Measurements from ENCODE around the gene PLEKHA5.

GRCh38 chr12:19239102-19239501, 109.6 kb downstream of the PLEKHA5 start:
- TF ChIP-seq CTCF (IDR thresholded peaks at IDR 0.05) (no peak), POLR2A (IDR thresholded peaks at IDR 0.05) (no peak)
